K562 (cell line): ENCODE measurements around the gene CARMIL1. TPM values are rescaled to one million over a fixed set of nuclear protein-coding genes. Genes with fewer than 3 reads are reported as not detected.

Experiments
- BDP1 ChIP-seq: IDR thresholded peaks from 3 replicates; pipeline ENCODE4 v1.6.1; 2011; ENCODE audit not compliant: insufficient read length, insufficient read depth
- CBFA2T2 ChIP-seq: fragments of 450-650 bp; conservative IDR thresholded peaks from 2 replicates; pipeline ENCODE4 v1.6.1; 2017; ENCODE audit warnings: mild to moderate bottlenecking
- CBX2 ChIP-seq: fragments of 200-600 bp; sonication (generic); IDR thresholded peaks from one replicate; pipeline ENCODE4 v1.6.1; 2012; ENCODE audit warnings: mild to moderate bottlenecking, low read length, inconsistent platforms; ENCODE audit not compliant: insufficient read depth, poor library complexity, severe bottlenecking
- CBX3 ChIP-seq, 2 experiments: IDR thresholded peaks; 1 replicate in 1 of 2; 2 replicates in 1 of 2; pipeline ENCODE4 v1.6.1; 2012; ENCODE audit warnings: inconsistent platforms in 2 of 2, low read length in 2 of 2, borderline replicate concordance in 1 of 2, control low read depth in 1 of 2
- CREM ChIP-seq: IDR thresholded peaks from 2 replicates; pipeline ENCODE4 v1.6.1; 2014; ENCODE audit warnings: antibody characterized with exemption, low read depth
- EGR1 ChIP-seq: fragments of 450-650 bp; conservative IDR thresholded peaks from 2 replicates; pipeline ENCODE4 v1.6.1; 2017; ENCODE audit warnings: mild to moderate bottlenecking
- ELF1 ChIP-seq: fragments of 200-800 bp; sonication (Bioruptor generic); IDR thresholded peaks from 2 replicates; pipeline ENCODE4 v1.6.1; 2016; ENCODE audit warnings: missing genetic modification characterization, missing compliant biosample characterization
- KAT8 ChIP-seq: fragments of 450-650 bp; IDR thresholded peaks from 2 replicates; pipeline ENCODE4 v1.6.1; 2016; ENCODE audit warnings: low read depth, mild to moderate bottlenecking
- KLF10 ChIP-seq: fragments of 250-450 bp; sonication (Bioruptor Pico); IDR thresholded peaks from 2 replicates; pipeline ENCODE4 v1.6.1; 2021; ENCODE audit warnings: matching md5 sums
- MCM7 ChIP-seq, 2 experiments: fragments of 450-650 bp; IDR thresholded peaks; 2 replicates each; pipeline ENCODE4 v1.6.1; 2016 to 2018
- PTBP1 ChIP-seq: fragments of 200-400 bp; formaldehyde crosslinking; IDR thresholded peaks from 2 replicates; pipeline ENCODE4 v1.6.1; 2017; ENCODE audit warnings: low read depth, low read length
- RCOR1 ChIP-seq, 2 experiments: IDR thresholded peaks; 2 replicates each; pipeline ENCODE4 v1.6.1; 2012; ENCODE audit warnings: low read depth in 2 of 2, low read length in 2 of 2, borderline replicate concordance in 1 of 2, improper control_type of control experiment in 1 of 2
- SMARCB1 ChIP-seq: IDR thresholded peaks from 2 replicates; pipeline ENCODE4 v1.6.1; 2011; ENCODE audit warnings: improper control_type of control experiment, low read depth; ENCODE audit not compliant: insufficient read length
- SNIP1 ChIP-seq: fragments of 450-650 bp; IDR thresholded peaks from 2 replicates; pipeline ENCODE4 v1.7.1; 2017; ENCODE audit warnings: low read depth, mild to moderate bottlenecking
- SOX6 ChIP-seq: fragments of 450-650 bp; IDR thresholded peaks from 2 replicates; pipeline ENCODE4 v1.6.1; 2014; ENCODE audit warnings: mild to moderate bottlenecking
- ZC3H11A ChIP-seq: IDR thresholded peaks from 2 replicates; pipeline ENCODE4 v1.6.1; 2012; ENCODE audit warnings: low read depth, low read length, improper control_type of control experiment
- ZNF134 ChIP-seq: fragments of 250-450 bp; sonication (Bioruptor Pico); conservative IDR thresholded peaks from 2 replicates; pipeline ENCODE4 v1.4.0; 2020
- ZNF174 ChIP-seq: fragments of 250-450 bp; sonication (Bioruptor Pico); IDR thresholded peaks from 2 replicates; pipeline ENCODE4 v1.4.0; 2020; ENCODE audit warnings: mild to moderate bottlenecking
- ZNF239 ChIP-seq: fragments of 250-450 bp; sonication (Bioruptor Pico); IDR thresholded peaks from 2 replicates; pipeline ENCODE4 v1.4.0; 2020; ENCODE audit warnings: mild to moderate bottlenecking
- ZNF444 ChIP-seq: fragments of 250-450 bp; sonication (Bioruptor Pico); IDR thresholded peaks from 2 replicates; pipeline ENCODE4 v1.4.0; 2020; ENCODE audit warnings: mild to moderate bottlenecking, moderate library complexity
- ZNF584 ChIP-seq: fragments of 200-800 bp; sonication (Bioruptor generic); IDR thresholded peaks from 2 replicates; pipeline ENCODE4 v1.6.1; 2016; ENCODE audit warnings: low read depth, mild to moderate bottlenecking, missing genetic modification characterization, missing compliant biosample characterization
- polyA plus RNA-seq, 8 experiments: library from polyadenylated mRNA; depleted of rRNA in 4 of 8; stranded (reverse) in 5 of 8; unstranded in 3 of 8; fragments of >200 nt; fragmentation: Nextera tagmentation in 2 of 8; fragmentation: Illumina TruSeq in 1 of 8; extraction: Ambion mirVana in 2 of 8; extraction: Trizol in 1 of 8; gene quantifications; 2 replicates each; pipeline versions ENCODE4 v1.2.1 to v1.2.3, GENCODE V29; 2011 to 2014; ENCODE audit warnings: inconsistent platforms in 1 of 8, missing spikeins in 1 of 8
- total RNA-seq, 7 experiments: library from RNA; depleted of rRNA in 6 of 7; stranded (reverse); fragments of >200 nt in 6 of 7; fragmentation: Illumina TruSeq in 2 of 7; extraction: Trizol in 2 of 7; gene quantifications; 2 replicates each; pipeline versions ENCODE4 v1.2.1 to v1.2.3, GENCODE V29; 2011 to 2021; ENCODE audit warnings: low replicate concordance in 1 of 7
- TF ChIP-seq, protein P1 (sequence below), 3 experiments: fragments of 200-800 bp in 1 of 3; sonication (Bioruptor generic) in 1 of 3; sonication (generic) in 1 of 3; formaldehyde crosslinking in 1 of 3; IDR thresholded peaks; 2 replicates each; pipeline versions ENCODE4 v1.6.1 to v1.8.0; 2016 to 2022; ENCODE audit warnings: mild to moderate bottlenecking in 2 of 3, missing compliant biosample characterization in 2 of 3, missing genetic modification characterization in 2 of 3, missing genetic modification reagents in 1 of 3
- TF ChIP-seq, protein P2 (sequence below): fragments of 450-650 bp; IDR thresholded peaks from 2 replicates; pipeline ENCODE4 v1.6.1; 2014; ENCODE audit warnings: low read depth, mild to moderate bottlenecking, moderate library complexity, borderline replicate concordance
- TF ChIP-seq, protein P3 (sequence below): fragments of 450-650 bp; formaldehyde crosslinking; conservative IDR thresholded peaks from 2 replicates; pipeline ENCODE4 v1.4.0; 2022; ENCODE audit warnings: mild to moderate bottlenecking, missing genetic modification characterization
- TF ChIP-seq, protein P4 (sequence below): sonication (generic); IDR thresholded peaks from 2 replicates; pipeline ENCODE4 v1.6.1; 2016

Gene CARMIL1
- total and polyA plus RNA-seq, 9 of the 15 experiments (the other 6 are each of a cell fraction or from before 2014, with no cell fraction given), result 0.04 to 0.32 (median 0.10) TPM; not detected in 1

DNA sequence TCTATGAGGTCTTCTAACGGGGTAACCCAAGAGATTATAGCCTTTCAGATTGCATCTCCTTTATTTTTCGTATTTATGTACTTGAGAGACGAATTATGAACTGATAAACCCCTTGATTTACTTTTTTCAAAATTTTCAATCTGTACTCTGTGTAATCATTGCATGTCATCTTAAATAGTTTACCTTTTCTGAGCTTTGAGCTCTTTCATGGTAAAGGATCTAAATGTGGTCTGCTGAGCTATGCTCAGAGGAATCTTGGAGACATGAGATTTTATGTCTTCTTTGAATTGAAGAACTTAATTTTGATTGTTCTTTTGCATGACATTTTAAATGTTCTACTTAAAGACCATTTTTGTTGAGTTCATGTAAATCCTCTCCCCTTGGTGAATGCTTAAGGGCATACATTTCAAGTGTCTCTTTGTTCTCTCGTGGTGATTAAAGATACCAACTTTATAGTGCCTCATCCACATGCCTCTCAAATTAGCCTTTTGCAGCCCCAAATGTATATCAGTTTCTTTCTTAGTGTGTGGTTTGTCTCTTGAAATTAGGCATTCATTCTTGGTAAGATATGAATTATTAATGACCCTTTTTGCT is 256.6 kb downstream of the CARMIL1 start (continued):
- TF ChIP-seq, protein P1, sequence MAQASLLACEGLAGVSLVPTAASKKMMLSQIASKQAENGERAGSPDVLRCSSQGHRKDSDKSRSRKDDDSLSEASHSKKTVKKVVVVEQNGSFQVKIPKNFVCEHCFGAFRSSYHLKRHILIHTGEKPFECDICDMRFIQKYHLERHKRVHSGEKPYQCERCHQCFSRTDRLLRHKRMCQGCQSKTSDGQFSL (CRISPR knock-in tag; IDR thresholded peaks at IDR 0.05), result no peak
- TF ChIP-seq, protein P1 (tag; IDR thresholded peaks at IDR 0.05), result no peak
- no peak for TF ChIP-seq KLF10 (CRISPR knock-in tag)
- peak; percentile 20 for TF ChIP-seq SMARCB1
- no peak for TF ChIP-seq ZNF134
- no peak for TF ChIP-seq ELF1 (tag)
- peak; percentile 80 for TF ChIP-seq ZNF239 (CRISPR knock-in tag)
- TF ChIP-seq SNIP1, result no peak
- TF ChIP-seq BDP1, result no peak
- no peak for TF ChIP-seq RCOR1 (IDR thresholded peaks at IDR 0.05; ENCODE audit: borderline replicate concordance in 1 of 2, low read depth in 2 of 2, low read length in 2 of 2)
- TF ChIP-seq PTBP1, result no peak
- TF ChIP-seq CBFA2T2, result no peak
- TF ChIP-seq MCM7 (IDR thresholded peaks at IDR 0.05), result no peak
- TF ChIP-seq CBX2, result no peak
- no peak for TF ChIP-seq ZC3H11A
- no peak; the same call in 1 of the 2 replicates for TF ChIP-seq SOX6
- TF ChIP-seq, protein P2, sequence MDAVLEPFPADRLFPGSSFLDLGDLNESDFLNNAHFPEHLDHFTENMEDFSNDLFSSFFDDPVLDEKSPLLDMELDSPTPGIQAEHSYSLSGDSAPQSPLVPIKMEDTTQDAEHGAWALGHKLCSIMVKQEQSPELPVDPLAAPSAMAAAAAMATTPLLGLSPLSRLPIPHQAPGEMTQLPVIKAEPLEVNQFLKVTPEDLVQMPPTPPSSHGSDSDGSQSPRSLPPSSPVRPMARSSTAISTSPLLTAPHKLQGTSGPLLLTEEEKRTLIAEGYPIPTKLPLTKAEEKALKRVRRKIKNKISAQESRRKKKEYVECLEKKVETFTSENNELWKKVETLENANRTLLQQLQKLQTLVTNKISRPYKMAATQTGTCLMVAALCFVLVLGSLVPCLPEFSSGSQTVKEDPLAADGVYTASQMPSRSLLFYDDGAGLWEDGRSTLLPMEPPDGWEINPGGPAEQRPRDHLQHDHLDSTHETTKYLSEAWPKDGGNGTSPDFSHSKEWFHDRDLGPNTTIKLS, result no peak
- TF ChIP-seq KAT8, result no peak
- TF ChIP-seq, protein P3, sequence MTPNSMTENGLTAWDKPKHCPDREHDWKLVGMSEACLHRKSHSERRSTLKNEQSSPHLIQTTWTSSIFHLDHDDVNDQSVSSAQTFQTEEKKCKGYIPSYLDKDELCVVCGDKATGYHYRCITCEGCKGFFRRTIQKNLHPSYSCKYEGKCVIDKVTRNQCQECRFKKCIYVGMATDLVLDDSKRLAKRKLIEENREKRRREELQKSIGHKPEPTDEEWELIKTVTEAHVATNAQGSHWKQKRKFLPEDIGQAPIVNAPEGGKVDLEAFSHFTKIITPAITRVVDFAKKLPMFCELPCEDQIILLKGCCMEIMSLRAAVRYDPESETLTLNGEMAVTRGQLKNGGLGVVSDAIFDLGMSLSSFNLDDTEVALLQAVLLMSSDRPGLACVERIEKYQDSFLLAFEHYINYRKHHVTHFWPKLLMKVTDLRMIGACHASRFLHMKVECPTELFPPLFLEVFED (CRISPR knock-in tag), result no peak
- TF ChIP-seq ZNF444 (CRISPR knock-in tag), result no peak
- TF ChIP-seq ZNF174 (CRISPR knock-in tag), result no peak
- TF ChIP-seq EGR1, result no peak
- TF ChIP-seq ZNF584 (CRISPR knock-in tag), result 0 out of 2 replicates have a peak, but pooled peaks have one; percentile 7
- TF ChIP-seq CREM, result no peak
- TF ChIP-seq, protein P4, sequence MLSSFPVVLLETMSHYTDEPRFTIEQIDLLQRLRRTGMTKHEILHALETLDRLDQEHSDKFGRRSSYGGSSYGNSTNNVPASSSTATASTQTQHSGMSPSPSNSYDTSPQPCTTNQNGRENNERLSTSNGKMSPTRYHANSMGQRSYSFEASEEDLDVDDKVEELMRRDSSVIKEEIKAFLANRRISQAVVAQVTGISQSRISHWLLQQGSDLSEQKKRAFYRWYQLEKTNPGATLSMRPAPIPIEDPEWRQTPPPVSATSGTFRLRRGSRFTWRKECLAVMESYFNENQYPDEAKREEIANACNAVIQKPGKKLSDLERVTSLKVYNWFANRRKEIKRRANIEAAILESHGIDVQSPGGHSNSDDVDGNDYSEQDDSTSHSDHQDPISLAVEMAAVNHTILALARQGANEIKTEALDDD, result no peak
- no peak for TF ChIP-seq CBX3 (IDR thresholded peaks at IDR 0.05; ENCODE audit: borderline replicate concordance in 1 of 2, low read length in 2 of 2)
